H9 (cell line): Measurements from ENCODE around the gene SPN. TPM values are rescaled to one million over a fixed set of nuclear protein-coding genes. Genes with fewer than 3 reads are reported as not detected.

Experiments used
- DNase-seq: peaks from one replicate; pipeline ENCODE4 v3.0.0-alpha.2; 2017
- H2AFZ ChIP-seq: one replicate; pipeline ENCODE4 v1.6.1; 2013; ENCODE audit warnings: mild to moderate bottlenecking, low read length, control low read depth, moderate library complexity
- H2AK5ac ChIP-seq: 2 replicates; pipeline ENCODE4 v1.6.1; 2013; ENCODE audit warnings: low read length, control low read depth, mixed read lengths; ENCODE audit not compliant: insufficient read length
- H2BK120ac ChIP-seq: one replicate; pipeline ENCODE4 v1.6.1; 2013; ENCODE audit warnings: low read depth, mild to moderate bottlenecking, low read length, control low read depth, inconsistent platforms; ENCODE audit not compliant: poor library complexity, severe bottlenecking
- H2BK12ac ChIP-seq: 2 replicates; pipeline ENCODE4 v1.6.1; 2013; ENCODE audit warnings: low read length, control low read depth, mixed read lengths, low read depth; ENCODE audit not compliant: insufficient read length
- H2BK15ac ChIP-seq: 2 replicates; pipeline ENCODE4 v1.6.1; 2013; ENCODE audit warnings: low read depth, low read length, control low read depth
- H2BK20ac ChIP-seq: one replicate; pipeline ENCODE4 v1.6.1; 2013; ENCODE audit warnings: low read depth, mild to moderate bottlenecking, low read length, control low read depth, inconsistent platforms; ENCODE audit not compliant: poor library complexity, severe bottlenecking
- H2BK5ac ChIP-seq: 2 replicates; pipeline ENCODE4 v1.6.1; 2013; ENCODE audit warnings: low read length, control low read depth, mixed read lengths; ENCODE audit not compliant: insufficient read length
- H3K14ac ChIP-seq: 2 replicates; pipeline ENCODE4 v1.6.1; 2013; ENCODE audit warnings: low read length, control low read depth; ENCODE audit not compliant: insufficient read depth
- H3K18ac ChIP-seq: 2 replicates; pipeline ENCODE4 v1.6.1; 2013; ENCODE audit warnings: low read depth, mild to moderate bottlenecking, mixed read lengths, low read length, control low read depth; ENCODE audit not compliant: insufficient read length
- H3K23ac ChIP-seq: 2 replicates; pipeline ENCODE4 v1.6.1; 2013; ENCODE audit warnings: low read length, control low read depth, mixed read lengths, low read depth; ENCODE audit not compliant: insufficient read length
- H3K23me2 ChIP-seq: 2 replicates; pipeline ENCODE4 v1.6.1; 2013; ENCODE audit warnings: low read depth, mild to moderate bottlenecking, mixed read lengths, low read length, control low read depth; ENCODE audit not compliant: insufficient read length, poor library complexity, severe bottlenecking
- H3K27ac ChIP-seq: 2 replicates; pipeline ENCODE4 v1.5.1; 2013; ENCODE audit warnings: low read length, control low read depth, mixed read lengths, low read depth; ENCODE audit not compliant: insufficient read length
- H3K27me3 ChIP-seq: 2 replicates; pipeline ENCODE4 v1.6.1; 2013; ENCODE audit warnings: low read length, control low read depth, inconsistent platforms; ENCODE audit not compliant: insufficient read depth
- H3K4ac ChIP-seq: 2 replicates; pipeline ENCODE4 v1.6.1; 2013; ENCODE audit warnings: low read depth, mild to moderate bottlenecking, control low read depth, inconsistent platforms, low read length, moderate library complexity
- H3K4me1 ChIP-seq: 2 replicates; pipeline ENCODE4 v1.6.1; 2013; ENCODE audit warnings: low read length, control low read depth, inconsistent platforms; ENCODE audit not compliant: insufficient read depth
- H3K4me2 ChIP-seq: 2 replicates; pipeline ENCODE4 v1.6.1; 2013; ENCODE audit warnings: low read length, control low read depth, mixed read lengths; ENCODE audit not compliant: insufficient read length, insufficient read depth
- H3K56ac ChIP-seq: 2 replicates; pipeline ENCODE4 v1.6.1; 2013; ENCODE audit warnings: low read depth, mild to moderate bottlenecking, mixed read lengths, low read length, control low read depth; ENCODE audit not compliant: insufficient read length
- H3K79me1 ChIP-seq: 2 replicates; pipeline ENCODE4 v1.6.1; 2013; ENCODE audit warnings: low read depth, mild to moderate bottlenecking, moderate library complexity, low read length, control low read depth, inconsistent platforms; ENCODE audit not compliant: insufficient read depth, poor library complexity, severe bottlenecking
- H3K79me2 ChIP-seq: 2 replicates; pipeline ENCODE4 v1.6.1; 2013; ENCODE audit warnings: low read length, control low read depth, inconsistent platforms; ENCODE audit not compliant: insufficient read depth
- H3K9ac ChIP-seq: 2 replicates; pipeline ENCODE4 v1.6.1; 2013; ENCODE audit warnings: low read length, control low read depth, mixed read lengths; ENCODE audit not compliant: insufficient read length; ENCODE audit errors: extremely low read depth
- H3K9me3 ChIP-seq: one replicate; pipeline ENCODE4 v1.6.1; 2013; ENCODE audit warnings: low read depth, low read length, inconsistent platforms; ENCODE audit not compliant: control insufficient read depth
- H3T11ph ChIP-seq: one replicate; pipeline ENCODE4 v1.6.1; 2013; ENCODE audit warnings: mild to moderate bottlenecking, low read length, control low read depth, inconsistent platforms
- H4K20me1 ChIP-seq: one replicate; pipeline ENCODE4 v1.6.1; 2013; ENCODE audit not compliant: control insufficient read depth, insufficient read length, insufficient read depth
- H4K5ac ChIP-seq: 2 replicates; pipeline ENCODE4 v1.6.1; 2013; ENCODE audit warnings: low read depth, mild to moderate bottlenecking, mixed read lengths, low read length, control low read depth; ENCODE audit not compliant: insufficient read length
- H4K8ac ChIP-seq: replicated peaks from 2 replicates; pipeline ENCODE4 v1.6.1; 2013; ENCODE audit warnings: low read length, control low read depth, mixed read lengths, low read depth; ENCODE audit not compliant: insufficient read length
- H4K91ac ChIP-seq: 2 replicates; pipeline ENCODE4 v1.6.1; 2013; ENCODE audit warnings: low read depth, mild to moderate bottlenecking, moderate library complexity, mixed read lengths, low read length, control low read depth; ENCODE audit not compliant: insufficient read length
- H3K27ac Mint-ChIP-seq, 3 experiments: 2 replicates in 2 of 3; 3 replicates in 1 of 3; pipeline ENCODE4 v1.8.0; 2020 to 2021; ENCODE audit warnings: mixed read lengths in 3 of 3, mild to moderate bottlenecking in 1 of 3, moderate library complexity in 1 of 3
- H3K27me3 Mint-ChIP-seq: 2 replicates; pipeline ENCODE4 v1.8.0; 2021; ENCODE audit warnings: low read depth, mild to moderate bottlenecking, moderate library complexity, mixed read lengths
- H3K36me3 Mint-ChIP-seq, 3 experiments: 2 replicates in 2 of 3; 3 replicates in 1 of 3; pipeline ENCODE4 v1.8.0; 2020 to 2021; ENCODE audit warnings: low read depth in 3 of 3, mixed read lengths in 3 of 3; ENCODE audit not compliant: insufficient read depth in 1 of 3
- H3K4me1 Mint-ChIP-seq, 2 experiments: 2 replicates each; pipeline ENCODE4 v1.8.0; 2020; ENCODE audit warnings: mixed read lengths in 2 of 2
- H3K4me3 Mint-ChIP-seq, 2 experiments: 2 replicates in 1 of 2; 3 replicates in 1 of 2; pipeline ENCODE4 v1.8.0; 2020 to 2021; ENCODE audit warnings: mild to moderate bottlenecking in 2 of 2, mixed read lengths in 2 of 2, moderate library complexity in 1 of 2
- H3K9me3 Mint-ChIP-seq, 2 experiments: 2 replicates in 1 of 2; 3 replicates in 1 of 2; pipeline ENCODE4 v1.8.0; 2020; ENCODE audit warnings: mild to moderate bottlenecking in 2 of 2, mixed read lengths in 2 of 2, moderate library complexity in 1 of 2
- WGBS: extraction: QIAGEN DNeasy Blood & Tissue Kit; methylation state at CpG from one replicate; pipeline ENCODE4 v1.1.7; 2013; ENCODE audit warnings: missing lambda C conversion rate, low lambda C conversion rate, mixed read lengths; ENCODE audit not compliant: insufficient read length; ENCODE audit errors: extremely low coverage; 5-methylcytosine and 5-hydroxymethylcytosine counted together
- total RNA-seq: library from RNA; stranded (reverse); gene quantifications from 2 replicates; pipeline ENCODE4 v1.2.1, GENCODE V29; 2021
- TF ChIP-seq, protein P1 (sequence below): fragments of 200-600 bp; sonication (generic); conservative IDR thresholded peaks from 3 replicates; pipeline ENCODE4 v1.8.0; 2021; ENCODE audit warnings: antibody characterized with exemption, mild to moderate bottlenecking

Gene SPN
- total RNA-seq, 1 experiment from 2014 or later = 0.77 TPM

DNA sequence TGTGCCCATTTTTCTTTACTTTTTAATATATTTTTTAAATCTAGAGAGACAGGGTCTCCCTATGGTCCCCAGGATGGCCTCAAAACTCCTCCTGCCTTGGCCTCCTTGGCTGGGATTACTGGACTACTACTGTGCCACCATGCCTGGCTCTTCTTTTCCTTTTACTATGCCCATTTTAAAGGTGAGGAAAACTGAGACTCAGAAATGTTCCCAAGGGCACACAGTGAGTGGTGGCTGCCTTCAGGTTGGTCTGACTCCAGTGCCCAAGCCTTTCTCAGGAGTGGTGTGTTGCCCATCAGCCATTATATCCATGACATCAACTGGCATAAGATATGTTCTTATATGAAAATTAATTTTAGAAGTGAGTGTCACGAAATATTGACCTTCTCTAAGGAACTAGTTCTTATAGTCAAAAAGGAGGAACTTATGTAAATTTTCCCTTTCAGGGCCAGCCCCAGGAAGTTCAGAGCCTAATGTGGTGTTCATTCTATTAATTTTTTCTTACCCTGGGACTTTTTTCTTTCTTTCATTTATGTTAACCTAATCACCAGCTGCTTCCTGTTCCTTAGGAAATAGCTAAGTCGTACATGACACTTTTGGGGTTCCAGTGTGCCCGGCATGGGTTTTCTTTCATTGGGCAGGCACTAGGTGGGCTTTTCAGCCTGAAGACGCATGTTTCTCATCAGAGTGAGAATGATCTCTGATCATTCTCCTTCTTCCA lies 17.9 kb upstream of the SPN start:
- Histone ChIP-seq H2AK5ac (no peak overlapping the region), H3K4me2 (no peak overlapping the region), H3K27me3 (no peaks in the 10 kb centered on the region), H3K4me1 (peaks cover 2% of the 10 kb centered on the region; the same call in 1 of the 2 replicates), H3K4ac (no peak overlapping the region), H2BK20ac (no peak overlapping the region), H3K79me1 (no peaks in the 10 kb centered on the region), H4K8ac (no peak overlapping the region), H4K91ac (no peak overlapping the region), H3K23ac (no peak overlapping the region), H3K23me2 (no peaks in the 10 kb centered on the region), H2AFZ (no peak overlapping the region), H2BK12ac (no peak overlapping the region), H3K79me2 (no peaks in the 10 kb centered on the region), H2BK120ac (no peak overlapping the region), H2BK5ac (no peak overlapping the region), H3K56ac (no peak overlapping the region), H2BK15ac (no peak overlapping the region), H3K14ac (no peak overlapping the region), H3K9ac (no peak overlapping the region), H4K20me1 (no peaks in the 10 kb centered on the region), H3K18ac (no peak overlapping the region), H3K27ac (no peak overlapping the region), H3T11ph (no peak overlapping the region), H3K9me3 (no peaks in the 10 kb centered on the region), H4K5ac (no peak overlapping the region)
- no CpG with 5 or more reads among the region's 4 CpGs for WGBS
- Mint-ChIP-seq H3K4me1 (peaks cover 9 to 13% of the 10 kb centered on the region in 2 experiments), H3K9me3 (no peaks in the 10 kb centered on the region), H3K27ac (no peak overlapping the region), H3K27me3 (no peaks in the 10 kb centered on the region), H3K36me3 (no peaks in the 10 kb centered on the region), H3K4me3 (no peak overlapping the region)
- TF ChIP-seq, protein P1, sequence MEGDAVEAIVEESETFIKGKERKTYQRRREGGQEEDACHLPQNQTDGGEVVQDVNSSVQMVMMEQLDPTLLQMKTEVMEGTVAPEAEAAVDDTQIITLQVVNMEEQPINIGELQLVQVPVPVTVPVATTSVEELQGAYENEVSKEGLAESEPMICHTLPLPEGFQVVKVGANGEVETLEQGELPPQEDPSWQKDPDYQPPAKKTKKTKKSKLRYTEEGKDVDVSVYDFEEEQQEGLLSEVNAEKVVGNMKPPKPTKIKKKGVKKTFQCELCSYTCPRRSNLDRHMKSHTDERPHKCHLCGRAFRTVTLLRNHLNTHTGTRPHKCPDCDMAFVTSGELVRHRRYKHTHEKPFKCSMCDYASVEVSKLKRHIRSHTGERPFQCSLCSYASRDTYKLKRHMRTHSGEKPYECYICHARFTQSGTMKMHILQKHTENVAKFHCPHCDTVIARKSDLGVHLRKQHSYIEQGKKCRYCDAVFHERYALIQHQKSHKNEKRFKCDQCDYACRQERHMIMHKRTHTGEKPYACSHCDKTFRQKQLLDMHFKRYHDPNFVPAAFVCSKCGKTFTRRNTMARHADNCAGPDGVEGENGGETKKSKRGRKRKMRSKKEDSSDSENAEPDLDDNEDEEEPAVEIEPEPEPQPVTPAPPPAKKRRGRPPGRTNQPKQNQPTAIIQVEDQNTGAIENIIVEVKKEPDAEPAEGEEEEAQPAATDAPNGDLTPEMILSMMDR = no peak
- no peak for DNase-seq
